Gastrocnemius medialis (tissue), 4 donors: ENCODE data around the gene GNG13.

Experiments
- CTCF ChIP-seq, 5 experiments: fragments of 450-650 bp in 3 of 5; fragments of 200-600 bp in 2 of 5; sonication (generic) in 2 of 5; IDR thresholded peaks in 4 of 5; conservative IDR thresholded peaks in 1 of 5; 1 replicate in 4 of 5; 2 replicates in 1 of 5; pipeline ENCODE4 v1.5.1; 2016 to 2019; ENCODE audit warnings: antibody characterized with exemption in 5 of 5, mild to moderate bottlenecking in 3 of 5, moderate library complexity in 3 of 5
- POLR2A ChIP-seq, 2 donors: fragments of 450-650 bp; IDR thresholded peaks; one replicate each; pipeline ENCODE4 v1.6.1; 2017; ENCODE audit warnings: antibody characterized with exemption in 2 of 2, mild to moderate bottlenecking in 2 of 2, moderate library complexity in 2 of 2

- no peak for TF ChIP-seq CTCF (IDR thresholded peaks at IDR 0.05 in 4 of 5, conservative IDR thresholded peaks at IDR 0.05 in 1 of 5)
- no peak for TF ChIP-seq POLR2A (IDR thresholded peaks at IDR 0.05)
Measured at GRCh38 chr16:759110-759910, 41.2 kb downstream of the GNG13 start.
